HepG2 (cell line): ENCODE measurements around the gene GALNTL6. TPM values are rescaled to one million over a fixed set of nuclear protein-coding genes. Genes with fewer than 3 reads are reported as not detected.

Experiments used
- ATAC-seq: fragments of 200-7000 bp; cut with Tn5 transposase; 3 replicates; pipeline ENCODE4 v1.9.1; 2020; ENCODE audit warnings: mild to moderate bottlenecking, moderate library complexity
- BruUV-seq: library from RNA; stranded (reverse); fragments of 400-500 nt; replicated peaks from 2 replicates; lab custom pipeline; 2021; lab: Mats Ljungman, UMichigan
- CTCF ChIA-PET: fragments of 300-600 bp; formaldehyde crosslinking; extraction: SDS; loops from one replicate; lab custom pipeline; 2021; ENCODE audit warnings: low total read pairs, inconsistent platforms, low intra/inter-chr PET ratio; lab: Yijun Ruan, JAX
- POLR2A ChIA-PET: fragments of 350-600 bp; sonication (Branson Sonifier 250); formaldehyde crosslinking; loops from one replicate; lab custom pipeline; 2020; ENCODE audit warnings: antibody characterized with exemption, inconsistent platforms; lab: Yijun Ruan, JAX
- DNase-seq: peaks from one replicate; pipeline ENCODE4 v3.0.0-alpha.2; 2015; ENCODE audit warnings: low spot score
- FAIRE-seq: peaks from 3 replicates; lab custom pipeline; 2011; peaks lifted over from hg19 to GRCh38; lab: Jason Lieb, UNC
- H2AFZ ChIP-seq: one replicate; pipeline ENCODE4 v1.6.1; 2011; ENCODE audit warnings: low read length, inconsistent platforms
- H3K27ac ChIP-seq: fragments of 300-600 bp; 3 replicates; pipeline ENCODE4 v1.8.0; 2011; ENCODE audit warnings: mixed run types, mild to moderate bottlenecking, mixed read lengths, low read length, inconsistent platforms; ENCODE audit not compliant: insufficient read depth; ENCODE audit errors: extremely low read length
- H3K27me3 ChIP-seq, 2 experiments: fragments of 200-600 bp in 1 of 2; 2 replicates in 1 of 2; 3 replicates in 1 of 2; pipeline versions ENCODE4 v1.6.0 to v1.8.0; 2011; ENCODE audit warnings: low read length in 2 of 2, mild to moderate bottlenecking in 2 of 2, moderate library complexity in 2 of 2, inconsistent platforms in 1 of 2; ENCODE audit not compliant: insufficient read depth in 2 of 2, control insufficient read depth in 1 of 2
- H3K36me3 ChIP-seq, 2 experiments: fragments of 200-600 bp in 1 of 2; replicated peaks in 1 of 2; 2 replicates in 1 of 2; 3 replicates in 1 of 2; pipeline versions ENCODE4 v1.5.1 to v1.8.0; 2011; ENCODE audit warnings: low read length in 2 of 2, inconsistent platforms in 1 of 2; ENCODE audit not compliant: insufficient read depth in 2 of 2, control insufficient read depth in 1 of 2
- H3K4me1 ChIP-seq: 2 replicates; pipeline ENCODE4 v1.5.1; 2012; ENCODE audit warnings: low read length, inconsistent platforms; ENCODE audit not compliant: insufficient read depth
- H3K4me2 ChIP-seq: 2 replicates; pipeline ENCODE4 v1.6.0; 2011; ENCODE audit warnings: low read depth, low read length, inconsistent platforms
- H3K4me3 ChIP-seq, 3 experiments: fragments of 200-600 bp in 1 of 3; sonication (generic), shearing (Covaris generic) in 1 of 3; replicated peaks in 1 of 3; 2 replicates each; pipeline ENCODE4 v1.5.1; 2011 to 2016; ENCODE audit warnings: low read length in 3 of 3, inconsistent platforms in 2 of 3, low read depth in 2 of 3, mild to moderate bottlenecking in 2 of 3, control low read depth in 1 of 3, mixed read lengths in 1 of 3; ENCODE audit not compliant: insufficient read depth in 1 of 3
- H3K79me2 ChIP-seq: one replicate; pipeline ENCODE4 v1.6.1; 2011; ENCODE audit warnings: low read length, inconsistent platforms; ENCODE audit not compliant: insufficient read depth
- H3K9ac ChIP-seq: 2 replicates; pipeline ENCODE4 v1.6.0; 2011; ENCODE audit warnings: mild to moderate bottlenecking, low read depth, low read length, inconsistent platforms; ENCODE audit not compliant: insufficient read depth
- H3K9me3 ChIP-seq: 2 replicates; pipeline ENCODE4 v1.5.1; 2012; ENCODE audit warnings: mild to moderate bottlenecking, low read length
- H4K20me1 ChIP-seq: 2 replicates; pipeline ENCODE4 v1.6.0; 2011; ENCODE audit warnings: inconsistent platforms, mild to moderate bottlenecking, low read length, moderate library complexity; ENCODE audit not compliant: insufficient read depth
- CEBPB ChIP-seq: IDR thresholded peaks from 2 replicates; pipeline ENCODE4 v1.6.1; 2011; ENCODE audit warnings: low read depth, low read length, improper control_type of control experiment, borderline replicate concordance
- KAT7 ChIP-seq: IDR thresholded peaks from 2 replicates; pipeline ENCODE4 v1.6.1; 2018; ENCODE audit warnings: borderline replicate concordance, missing compliant biosample characterization
- MEIS2 ChIP-seq: sonication (generic); formaldehyde crosslinking; IDR thresholded peaks from 2 replicates; pipeline ENCODE4 v1.9.0; 2021; ENCODE audit warnings: mild to moderate bottlenecking, missing genetic modification reagents
- SMAD1 ChIP-seq: sonication (generic); formaldehyde crosslinking; IDR thresholded peaks from 2 replicates; pipeline ENCODE4 v1.4.0; 2020; ENCODE audit warnings: missing genetic modification reagents, low read depth, mild to moderate bottlenecking, borderline replicate concordance
- ZBTB21 ChIP-seq: sonication (generic); formaldehyde crosslinking; IDR thresholded peaks from 2 replicates; pipeline ENCODE4 v1.4.0; 2020; ENCODE audit warnings: missing genetic modification reagents
- ZNF292 ChIP-seq: sonication (generic); formaldehyde crosslinking; IDR thresholded peaks from 2 replicates; pipeline ENCODE4 v1.8.1; 2022; ENCODE audit warnings: mild to moderate bottlenecking, low read depth, missing genetic modification reagents, borderline replicate concordance
- ZNF333 ChIP-seq: sonication (generic); formaldehyde crosslinking; IDR thresholded peaks from 2 replicates; pipeline ENCODE4 v1.4.0; 2020; ENCODE audit warnings: mild to moderate bottlenecking, missing genetic modification reagents, borderline replicate concordance
- ZNF382 ChIP-seq: sonication (generic); formaldehyde crosslinking; IDR thresholded peaks from 2 replicates; pipeline ENCODE4 v1.5.0; 2020; ENCODE audit warnings: missing genetic modification reagents, mild to moderate bottlenecking, borderline replicate concordance
- ZNF598 ChIP-seq: sonication (generic); formaldehyde crosslinking; IDR thresholded peaks from 2 replicates; pipeline ENCODE4 v1.5.1; 2020; ENCODE audit warnings: mild to moderate bottlenecking, missing genetic modification reagents, borderline replicate concordance
- WGBS: methylation state at CpG from one replicate; pipeline ENCODE4 v1.1.6; 2017; ENCODE audit warnings: low lambda C conversion rate; 5-methylcytosine and 5-hydroxymethylcytosine counted together
- in situ Hi-C: cut with HindIII; loops from 2 replicates; pipeline ENCODE4 v1.10.0; 2017; ENCODE audit warnings: low pct_unique_long_range_greater_than_20kb; ENCODE audit not compliant: extremely low pct_ligation_motif_present
- intact Hi-C: fragments of 100-400 bp; cut with micrococcal nuclease; formaldehyde crosslinking; loops from one replicate; pipeline ENCODE4 v1.10.0; 2022; ENCODE audit not compliant: unreplicated experiment
- polyA plus RNA-seq, 8 experiments: library from polyadenylated mRNA; depleted of rRNA in 3 of 8; stranded (reverse) in 7 of 8; unstranded in 1 of 8; fragments of >200 nt; fragmentation: Illumina TruSeq in 4 of 8; extraction: Trizol in 4 of 8; gene quantifications; 2 replicates each; pipeline versions ENCODE4 v1.2.1 to v1.2.3, GENCODE V29; 2011 to 2016; ENCODE audit warnings: low read depth in 4 of 8, missing spikeins in 1 of 8, mixed read lengths in 1 of 8; ENCODE audit not compliant: insufficient read depth in 1 of 8
- total RNA-seq, 5 experiments: library from RNA; depleted of rRNA; stranded (reverse); fragments of >200 nt; fragmentation: Illumina TruSeq; extraction: Trizol; gene quantifications; 2 replicates each; pipeline ENCODE4 v1.2.3, GENCODE V29; 2016; ENCODE audit warnings: low read depth in 1 of 5
- TF ChIP-seq, protein P1 (sequence below): sonication (generic); formaldehyde crosslinking; IDR thresholded peaks from 2 replicates; pipeline ENCODE4 v1.9.0; 2021; ENCODE audit warnings: mild to moderate bottlenecking, missing genetic modification reagents

GALNTL6 gene
- total and polyA plus RNA-seq, 2 of the 13 experiments (the other 11 are each of a cell fraction or from before 2014, with no cell fraction given) = not detected

DNA sequence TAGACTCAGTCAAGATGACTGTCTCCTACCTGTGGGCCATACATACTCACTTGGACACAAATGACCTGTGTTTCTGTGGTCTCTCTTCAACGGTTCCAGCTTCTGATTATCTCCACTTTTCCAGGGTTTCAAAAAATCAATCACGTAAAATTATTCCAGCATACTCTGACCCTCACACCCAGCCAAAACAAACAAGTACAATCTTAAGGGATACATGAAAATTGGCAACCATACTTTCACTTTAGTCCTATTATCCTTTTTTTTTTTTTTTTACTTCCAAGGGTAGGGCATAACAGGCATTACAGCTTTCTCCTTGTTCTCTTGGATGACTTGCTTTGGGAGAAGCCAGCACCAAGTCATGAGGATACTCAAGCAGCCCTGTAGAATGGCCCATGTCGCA is 1129.6 kb downstream of the GALNTL6 start:
- Histone ChIP-seq H3K9ac (no peak overlapping the region), H3K4me1 (no peaks in the 10 kb centered on the region), H3K27ac (no peak overlapping the region), H3K27me3 (no peaks in the 10 kb centered on the region), H3K9me3 (no peaks in the 10 kb centered on the region), H3K4me2 (no peak overlapping the region), H3K79me2 (no peaks in the 10 kb centered on the region), H3K36me3 (no peaks in the 10 kb centered on the region), H3K4me3 (no peak overlapping the region), H4K20me1 (no peaks in the 10 kb centered on the region), H2AFZ (no peak overlapping the region)
- 19% methylated on average over 3 of the region's 3 CpGs for WGBS
- ChIA-PET POLR2A (no interaction called here), CTCF (no interaction called here)
- BruUV-seq = no TSS peak
- DNase-seq = no peak
- TF ChIP-seq MEIS2 (CRISPR knock-in tag) (no peak), ZNF598 (CRISPR knock-in tag) (no peak), CEBPB (no peak), ZNF333 (CRISPR knock-in tag) (no peak), ZNF292 (no peak), ZNF382 (CRISPR knock-in tag) (no peak), ZBTB21 (CRISPR knock-in tag) (no peak), SMAD1 (CRISPR knock-in tag) (no peak), KAT7 (no peak)
- TF ChIP-seq, protein P1, sequence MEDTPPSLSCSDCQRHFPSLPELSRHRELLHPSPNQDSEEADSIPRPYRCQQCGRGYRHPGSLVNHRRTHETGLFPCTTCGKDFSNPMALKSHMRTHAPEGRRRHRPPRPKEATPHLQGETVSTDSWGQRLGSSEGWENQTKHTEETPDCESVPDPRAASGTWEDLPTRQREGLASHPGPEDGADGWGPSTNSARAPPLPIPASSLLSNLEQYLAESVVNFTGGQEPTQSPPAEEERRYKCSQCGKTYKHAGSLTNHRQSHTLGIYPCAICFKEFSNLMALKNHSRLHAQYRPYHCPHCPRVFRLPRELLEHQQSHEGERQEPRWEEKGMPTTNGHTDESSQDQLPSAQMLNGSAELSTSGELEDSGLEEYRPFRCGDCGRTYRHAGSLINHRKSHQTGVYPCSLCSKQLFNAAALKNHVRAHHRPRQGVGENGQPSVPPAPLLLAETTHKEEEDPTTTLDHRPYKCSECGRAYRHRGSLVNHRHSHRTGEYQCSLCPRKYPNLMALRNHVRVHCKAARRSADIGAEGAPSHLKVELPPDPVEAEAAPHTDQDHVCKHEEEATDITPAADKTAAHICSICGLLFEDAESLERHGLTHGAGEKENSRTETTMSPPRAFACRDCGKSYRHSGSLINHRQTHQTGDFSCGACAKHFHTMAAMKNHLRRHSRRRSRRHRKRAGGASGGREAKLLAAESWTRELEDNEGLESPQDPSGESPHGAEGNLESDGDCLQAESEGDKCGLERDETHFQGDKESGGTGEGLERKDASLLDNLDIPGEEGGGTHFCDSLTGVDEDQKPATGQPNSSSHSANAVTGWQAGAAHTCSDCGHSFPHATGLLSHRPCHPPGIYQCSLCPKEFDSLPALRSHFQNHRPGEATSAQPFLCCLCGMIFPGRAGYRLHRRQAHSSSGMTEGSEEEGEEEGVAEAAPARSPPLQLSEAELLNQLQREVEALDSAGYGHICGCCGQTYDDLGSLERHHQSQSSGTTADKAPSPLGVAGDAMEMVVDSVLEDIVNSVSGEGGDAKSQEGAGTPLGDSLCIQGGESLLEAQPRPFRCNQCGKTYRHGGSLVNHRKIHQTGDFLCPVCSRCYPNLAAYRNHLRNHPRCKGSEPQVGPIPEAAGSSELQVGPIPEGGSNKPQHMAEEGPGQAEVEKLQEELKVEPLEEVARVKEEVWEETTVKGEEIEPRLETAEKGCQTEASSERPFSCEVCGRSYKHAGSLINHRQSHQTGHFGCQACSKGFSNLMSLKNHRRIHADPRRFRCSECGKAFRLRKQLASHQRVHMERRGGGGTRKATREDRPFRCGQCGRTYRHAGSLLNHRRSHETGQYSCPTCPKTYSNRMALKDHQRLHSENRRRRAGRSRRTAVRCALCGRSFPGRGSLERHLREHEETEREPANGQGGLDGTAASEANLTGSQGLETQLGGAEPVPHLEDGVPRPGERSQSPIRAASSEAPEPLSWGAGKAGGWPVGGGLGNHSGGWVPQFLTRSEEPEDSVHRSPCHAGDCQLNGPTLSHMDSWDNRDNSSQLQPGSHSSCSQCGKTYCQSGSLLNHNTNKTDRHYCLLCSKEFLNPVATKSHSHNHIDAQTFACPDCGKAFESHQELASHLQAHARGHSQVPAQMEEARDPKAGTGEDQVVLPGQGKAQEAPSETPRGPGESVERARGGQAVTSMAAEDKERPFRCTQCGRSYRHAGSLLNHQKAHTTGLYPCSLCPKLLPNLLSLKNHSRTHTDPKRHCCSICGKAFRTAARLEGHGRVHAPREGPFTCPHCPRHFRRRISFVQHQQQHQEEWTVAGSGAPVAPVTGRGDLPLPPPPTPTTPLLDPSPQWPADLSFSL = no peak
- in situ Hi-C loops (no loop called here), intact Hi-C loops (no loop called here)
- no peak for ATAC-seq
- FAIRE-seq = no peak
